SK-N-SH treated with all-trans-retinoic acid at 6 μM for 48 hours (cell line): ENCODE data around the gene CNTFR.

Experiments
- ATAC-seq: fragments of 200-7000 bp; cut with Tn5 transposase; 3 replicates; pipeline ENCODE4 v1.9.1; 2020; ENCODE audit warnings: mild to moderate bottlenecking, moderate library complexity
- ARNTL ChIP-seq: fragments of 450-650 bp; formaldehyde crosslinking; IDR thresholded peaks from 2 replicates; pipeline ENCODE4 v1.5.0; 2020; ENCODE audit warnings: low read depth, mild to moderate bottlenecking, moderate library complexity, borderline replicate concordance
- BACH2 ChIP-seq: fragments of 250-450 bp; sonication (Bioruptor Pico); IDR thresholded peaks from 2 replicates; pipeline ENCODE4 v1.9.0; 2021; ENCODE audit warnings: mild to moderate bottlenecking, borderline replicate concordance
- CSDC2 ChIP-seq: fragments of 250-450 bp; sonication (Bioruptor Pico); IDR thresholded peaks from 2 replicates; pipeline ENCODE4 v1.5.0; 2020; ENCODE audit warnings: mild to moderate bottlenecking, moderate library complexity
- GLIS3 ChIP-seq: fragments of 250-450 bp; sonication (Bioruptor Pico); IDR thresholded peaks from 2 replicates; pipeline ENCODE4 v1.5.0; 2020; ENCODE audit warnings: mild to moderate bottlenecking, moderate library complexity
- ISL1 ChIP-seq: fragments of 250-450 bp; sonication (Bioruptor Pico); IDR thresholded peaks from 2 replicates; pipeline ENCODE4 v2.1.2; 2022; ENCODE audit warnings: mild to moderate bottlenecking, moderate library complexity
- PPARA ChIP-seq: fragments of 250-450 bp; sonication (Bioruptor Pico); IDR thresholded peaks from 2 replicates; pipeline ENCODE4 v1.5.0; 2020; ENCODE audit warnings: mild to moderate bottlenecking, borderline replicate concordance
- RARB ChIP-seq: fragments of 250-450 bp; sonication (Bioruptor Pico); IDR thresholded peaks from 2 replicates; pipeline ENCODE4 v1.8.0; 2021; ENCODE audit warnings: mild to moderate bottlenecking, moderate library complexity
- SNAI2 ChIP-seq: fragments of 250-450 bp; sonication (Bioruptor Pico); IDR thresholded peaks from 2 replicates; pipeline ENCODE4 v1.5.0; 2020; ENCODE audit warnings: mild to moderate bottlenecking, moderate library complexity
- TCF4 ChIP-seq: fragments of 250-450 bp; sonication (Bioruptor Pico); IDR thresholded peaks from 2 replicates; pipeline ENCODE4 v1.8.0; 2021; ENCODE audit warnings: mild to moderate bottlenecking, moderate library complexity, borderline replicate concordance
- ZC3H10 ChIP-seq: fragments of 250-450 bp; sonication (Bioruptor Pico); IDR thresholded peaks from 2 replicates; pipeline ENCODE4 v1.5.1; 2021; ENCODE audit warnings: mild to moderate bottlenecking, moderate library complexity
- ZFP3 ChIP-seq: fragments of 250-450 bp; sonication (Bioruptor Pico); IDR thresholded peaks from 2 replicates; pipeline ENCODE4 v1.5.0; 2020; ENCODE audit warnings: mild to moderate bottlenecking, moderate library complexity
- ZFP30 ChIP-seq: fragments of 450-650 bp; formaldehyde crosslinking; IDR thresholded peaks from 2 replicates; pipeline ENCODE4 v1.5.0; 2022; ENCODE audit warnings: mild to moderate bottlenecking, moderate library complexity
- ZNF565 ChIP-seq: fragments of 450-650 bp; formaldehyde crosslinking; conservative IDR thresholded peaks from 2 replicates; pipeline ENCODE4 v1.5.0; 2020; ENCODE audit warnings: low read depth, mild to moderate bottlenecking, moderate library complexity
- ZNF70 ChIP-seq: fragments of 450-650 bp; formaldehyde crosslinking; IDR thresholded peaks from 2 replicates; pipeline ENCODE4 v1.5.0; 2020; ENCODE audit warnings: mild to moderate bottlenecking, moderate library complexity
- ZNF8 ChIP-seq: fragments of 450-650 bp; formaldehyde crosslinking; IDR thresholded peaks from 2 replicates; pipeline ENCODE4 v1.5.0; 2020; ENCODE audit warnings: mild to moderate bottlenecking, moderate library complexity
- TF ChIP-seq, protein P1 (sequence below): fragments of 250-450 bp; sonication (Bioruptor Pico); IDR thresholded peaks from 2 replicates; pipeline ENCODE4 v1.5.1; 2020; ENCODE audit warnings: low read depth, mild to moderate bottlenecking, moderate library complexity
- TF ChIP-seq, protein P2 (sequence below): fragments of 250-450 bp; sonication (Bioruptor Pico); IDR thresholded peaks from 2 replicates; pipeline ENCODE4 v1.8.0; 2020; ENCODE audit warnings: mild to moderate bottlenecking, moderate library complexity, borderline replicate concordance
- TF ChIP-seq, protein P3 (sequence below): fragments of 250-450 bp; sonication (Bioruptor Pico); IDR thresholded peaks from 2 replicates; pipeline ENCODE4 v1.5.1; 2021; ENCODE audit warnings: mild to moderate bottlenecking, moderate library complexity
- TF ChIP-seq, protein P4 (sequence below): fragments of 250-450 bp; sonication (Bioruptor Pico); IDR thresholded peaks from 2 replicates; pipeline ENCODE4 v1.8.0; 2021; ENCODE audit warnings: low read depth, mild to moderate bottlenecking, moderate library complexity, borderline replicate concordance

The CNTFR gene

DNA sequence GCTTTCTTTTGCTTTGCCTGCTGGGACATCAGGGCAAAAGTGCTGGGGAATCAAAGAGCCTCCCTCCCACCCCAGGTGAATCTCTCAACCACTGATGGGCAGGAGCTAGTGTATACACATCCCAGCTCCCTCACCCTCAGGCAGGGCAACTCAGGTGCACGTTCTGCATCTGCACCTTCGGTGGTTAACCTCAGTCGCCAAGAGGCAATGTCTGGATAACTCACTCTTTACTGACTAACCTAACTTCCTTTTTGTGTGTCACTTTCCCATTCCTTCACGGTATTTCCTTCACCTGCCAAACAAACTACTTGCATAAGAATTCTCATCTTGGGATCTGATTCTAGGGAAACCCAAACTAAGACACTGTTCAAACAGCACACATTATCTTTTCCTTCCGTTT, 26.3 kb downstream of the CNTFR start (continued):
- TF ChIP-seq, protein P1, sequence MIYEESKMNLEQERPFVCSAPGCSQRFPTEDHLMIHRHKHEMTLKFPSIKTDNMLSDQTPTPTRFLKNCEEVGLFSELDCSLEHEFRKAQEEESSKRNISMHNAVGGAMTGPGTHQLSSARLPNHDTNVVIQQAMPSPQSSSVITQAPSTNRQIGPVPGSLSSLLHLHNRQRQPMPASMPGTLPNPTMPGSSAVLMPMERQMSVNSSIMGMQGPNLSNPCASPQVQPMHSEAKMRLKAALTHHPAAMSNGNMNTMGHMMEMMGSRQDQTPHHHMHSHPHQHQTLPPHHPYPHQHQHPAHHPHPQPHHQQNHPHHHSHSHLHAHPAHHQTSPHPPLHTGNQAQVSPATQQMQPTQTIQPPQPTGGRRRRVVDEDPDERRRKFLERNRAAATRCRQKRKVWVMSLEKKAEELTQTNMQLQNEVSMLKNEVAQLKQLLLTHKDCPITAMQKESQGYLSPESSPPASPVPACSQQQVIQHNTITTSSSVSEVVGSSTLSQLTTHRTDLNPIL = no peak
- TF ChIP-seq ZNF565 (CRISPR knock-in tag) (no peak), SNAI2 (CRISPR knock-in tag) (no peak), GLIS3 (no peak), ISL1 (CRISPR knock-in tag) (no peak), PPARA (CRISPR knock-in tag) (no peak), CSDC2 (CRISPR knock-in tag) (no peak), BACH2 (no peak), ARNTL (CRISPR knock-in tag) (no peak), TCF4 (no peak)

DNA sequence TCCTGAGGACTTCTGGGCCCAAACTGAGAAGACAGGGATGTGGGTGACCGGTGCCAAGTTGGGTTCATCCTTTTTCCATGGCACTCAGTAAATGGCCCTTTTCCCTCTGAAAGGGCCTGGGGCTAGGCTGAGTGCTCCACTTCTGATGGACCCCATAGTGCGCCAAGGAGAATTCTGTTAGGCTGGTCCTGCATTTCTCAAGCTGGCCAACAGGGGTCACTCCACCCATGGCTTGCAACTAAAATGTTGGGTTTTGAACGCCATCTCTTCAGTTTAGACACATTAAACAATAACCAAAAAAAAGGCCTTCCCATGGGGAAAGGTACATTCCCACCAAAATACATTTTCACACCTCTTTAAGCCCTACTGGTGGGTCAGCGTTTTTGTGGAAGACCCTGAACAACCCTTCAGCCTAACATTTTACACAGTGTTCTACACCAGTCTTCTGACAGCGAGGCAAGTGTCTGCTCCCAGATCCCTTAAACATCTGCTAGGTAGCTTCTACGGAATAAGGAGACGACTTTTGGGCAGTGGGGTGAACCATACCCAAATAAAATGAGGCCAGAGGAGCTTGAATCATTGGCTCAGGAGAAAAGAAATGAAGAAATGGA, 27.3 kb downstream of the CNTFR start:
- TF ChIP-seq, protein P1 = no peak
- no peak for TF ChIP-seq ZFP3
- TF ChIP-seq ZFP30 (CRISPR knock-in tag) = no peak
- TF ChIP-seq, protein P2, sequence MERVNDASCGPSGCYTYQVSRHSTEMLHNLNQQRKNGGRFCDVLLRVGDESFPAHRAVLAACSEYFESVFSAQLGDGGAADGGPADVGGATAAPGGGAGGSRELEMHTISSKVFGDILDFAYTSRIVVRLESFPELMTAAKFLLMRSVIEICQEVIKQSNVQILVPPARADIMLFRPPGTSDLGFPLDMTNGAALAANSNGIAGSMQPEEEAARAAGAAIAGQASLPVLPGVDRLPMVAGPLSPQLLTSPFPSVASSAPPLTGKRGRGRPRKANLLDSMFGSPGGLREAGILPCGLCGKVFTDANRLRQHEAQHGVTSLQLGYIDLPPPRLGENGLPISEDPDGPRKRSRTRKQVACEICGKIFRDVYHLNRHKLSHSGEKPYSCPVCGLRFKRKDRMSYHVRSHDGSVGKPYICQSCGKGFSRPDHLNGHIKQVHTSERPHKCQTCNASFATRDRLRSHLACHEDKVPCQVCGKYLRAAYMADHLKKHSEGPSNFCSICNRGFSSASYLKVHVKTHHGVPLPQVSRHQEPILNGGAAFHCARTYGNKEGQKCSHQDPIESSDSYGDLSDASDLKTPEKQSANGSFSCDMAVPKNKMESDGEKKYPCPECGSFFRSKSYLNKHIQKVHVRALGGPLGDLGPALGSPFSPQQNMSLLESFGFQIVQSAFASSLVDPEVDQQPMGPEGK (CRISPR knock-in tag) = no peak
- TF ChIP-seq ZNF8 (CRISPR knock-in tag) = no peak
- TF ChIP-seq RARB (CRISPR knock-in tag) = no peak
- no peak for ATAC-seq

DNA sequence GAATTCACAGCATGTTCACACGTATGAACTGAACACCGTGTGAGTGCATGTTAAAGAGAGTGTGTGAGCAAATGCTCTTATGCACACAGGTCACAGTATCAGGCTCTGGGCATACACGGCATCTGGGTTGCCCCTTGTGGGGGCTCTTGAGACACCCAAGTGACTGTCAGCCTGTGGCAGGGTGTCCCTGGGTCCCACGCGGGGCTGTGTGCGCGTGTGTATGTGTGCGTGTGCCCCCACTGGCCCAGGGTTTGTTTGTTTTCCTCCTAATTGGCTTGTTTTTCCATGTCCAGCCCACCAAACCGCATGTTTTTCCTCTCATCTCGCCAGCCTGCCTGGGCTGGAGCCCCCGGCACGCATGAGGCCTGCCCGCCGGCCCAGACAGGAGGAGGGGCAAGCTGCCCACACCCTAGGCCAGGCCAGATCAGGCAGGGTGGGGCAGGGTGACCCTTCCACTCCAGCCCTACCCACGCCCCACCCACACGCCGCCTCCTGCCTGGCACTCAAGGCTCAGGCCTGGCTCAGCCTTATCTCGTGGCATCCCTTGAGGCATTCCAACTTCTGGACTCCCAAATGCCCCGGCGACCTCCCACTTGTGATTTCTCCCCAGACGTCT, 28.8 kb downstream of the CNTFR start:
- no peak; the same call in 2 of the 3 replicates for ATAC-seq
- TF ChIP-seq ZNF8 (CRISPR knock-in tag) (no peak), ZFP3 (no peak), RARB (CRISPR knock-in tag) (no peak), TCF4 (no peak), SNAI2 (CRISPR knock-in tag) (no peak), ZFP30 (CRISPR knock-in tag) (no peak), BACH2 (no peak)
- TF ChIP-seq, protein P1 = no peak
- TF ChIP-seq, protein P2 (CRISPR knock-in tag) = no peak

DNA sequence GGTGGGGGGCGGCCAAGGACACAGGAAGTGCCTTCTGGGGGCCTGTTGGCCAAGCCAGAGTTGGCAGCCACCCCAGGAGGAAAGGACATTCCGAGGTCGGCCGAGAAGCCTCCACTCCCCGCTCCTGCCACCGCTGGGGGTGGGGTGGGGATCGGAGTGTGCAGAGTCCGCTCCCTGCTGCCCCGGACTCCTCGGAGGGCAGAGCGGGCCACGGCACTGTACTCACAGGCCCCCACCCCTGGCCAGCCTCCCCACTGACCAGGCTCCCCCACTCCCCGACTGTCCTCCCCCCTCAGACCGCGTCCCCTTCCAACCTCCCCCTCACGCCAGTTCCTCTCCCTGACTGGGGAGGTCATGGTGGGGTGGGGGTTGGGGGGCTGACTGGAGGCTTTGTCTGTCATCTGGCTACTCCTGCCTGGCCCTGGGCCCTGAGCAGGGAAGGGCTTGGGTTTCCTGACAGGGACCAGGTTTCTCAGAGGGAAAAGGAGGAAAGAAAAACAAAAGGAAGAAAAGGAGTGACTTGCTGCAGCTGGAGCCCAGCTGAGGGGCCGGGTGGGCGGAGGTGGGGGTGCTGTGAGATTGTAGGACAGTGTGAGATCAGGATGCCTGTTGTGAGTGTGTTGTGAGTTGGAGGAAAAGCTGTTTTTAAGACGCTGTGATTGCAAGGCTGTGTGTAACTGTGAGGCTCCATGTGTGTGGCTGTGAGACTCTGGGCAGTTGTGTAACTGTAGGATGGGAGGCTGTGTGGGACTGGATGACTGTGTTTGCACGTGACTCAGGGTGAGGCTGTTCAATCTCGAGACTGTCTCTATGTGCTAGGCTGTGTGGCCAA, 29.7 kb downstream of the CNTFR start:
- peak; percentile 82 for ATAC-seq
- no peak for TF ChIP-seq ZFP30 (CRISPR knock-in tag)
- TF ChIP-seq, protein P3, sequence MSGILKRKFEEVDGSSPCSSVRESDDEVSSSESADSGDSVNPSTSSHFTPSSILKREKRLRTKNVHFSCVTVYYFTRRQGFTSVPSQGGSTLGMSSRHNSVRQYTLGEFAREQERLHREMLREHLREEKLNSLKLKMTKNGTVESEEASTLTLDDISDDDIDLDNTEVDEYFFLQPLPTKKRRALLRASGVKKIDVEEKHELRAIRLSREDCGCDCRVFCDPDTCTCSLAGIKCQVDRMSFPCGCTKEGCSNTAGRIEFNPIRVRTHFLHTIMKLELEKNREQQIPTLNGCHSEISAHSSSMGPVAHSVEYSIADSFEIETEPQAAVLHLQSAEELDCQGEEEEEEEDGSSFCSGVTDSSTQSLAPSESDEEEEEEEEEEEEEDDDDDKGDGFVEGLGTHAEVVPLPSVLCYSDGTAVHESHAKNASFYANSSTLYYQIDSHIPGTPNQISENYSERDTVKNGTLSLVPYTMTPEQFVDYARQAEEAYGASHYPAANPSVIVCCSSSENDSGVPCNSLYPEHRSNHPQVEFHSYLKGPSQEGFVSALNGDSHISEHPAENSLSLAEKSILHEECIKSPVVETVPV = no peak
- no peak for TF ChIP-seq ZNF8 (CRISPR knock-in tag)
- no peak for TF ChIP-seq ZFP3
- no peak for TF ChIP-seq TCF4
- no peak for TF ChIP-seq ZNF70 (CRISPR knock-in tag)
- no peak for TF ChIP-seq ZC3H10 (CRISPR knock-in tag)
- TF ChIP-seq BACH2 = no peak
- TF ChIP-seq PPARA (CRISPR knock-in tag) = no peak
- no peak for TF ChIP-seq ARNTL (CRISPR knock-in tag)
- TF ChIP-seq, protein P4, sequence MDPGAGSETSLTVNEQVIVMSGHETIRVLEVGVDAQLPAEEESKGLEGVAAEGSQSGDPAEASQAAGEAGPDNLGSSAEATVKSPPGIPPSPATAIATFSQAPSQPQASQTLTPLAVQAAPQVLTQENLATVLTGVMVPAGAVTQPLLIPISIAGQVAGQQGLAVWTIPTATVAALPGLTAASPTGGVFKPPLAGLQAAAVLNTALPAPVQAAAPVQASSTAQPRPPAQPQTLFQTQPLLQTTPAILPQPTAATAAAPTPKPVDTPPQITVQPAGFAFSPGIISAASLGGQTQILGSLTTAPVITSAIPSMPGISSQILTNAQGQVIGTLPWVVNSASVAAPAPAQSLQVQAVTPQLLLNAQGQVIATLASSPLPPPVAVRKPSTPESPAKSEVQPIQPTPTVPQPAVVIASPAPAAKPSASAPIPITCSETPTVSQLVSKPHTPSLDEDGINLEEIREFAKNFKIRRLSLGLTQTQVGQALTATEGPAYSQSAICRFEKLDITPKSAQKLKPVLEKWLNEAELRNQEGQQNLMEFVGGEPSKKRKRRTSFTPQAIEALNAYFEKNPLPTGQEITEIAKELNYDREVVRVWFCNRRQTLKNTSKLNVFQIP (CRISPR knock-in tag) = no peak
- TF ChIP-seq, protein P1 = no peak
- no peak for TF ChIP-seq SNAI2 (CRISPR knock-in tag)
- TF ChIP-seq RARB (CRISPR knock-in tag) = no peak
- TF ChIP-seq, all 23 proteins: peak for 0
